ENCODE results near the gene TRAT1.
"Not testable (repeated sequence)": the region's sequence is repeated elsewhere in the genome, so short reads cannot be mapped to it uniquely, and the experiment has no call there.

Gene TRAT1

GRCh38 chr3:108822123-108822897 is at the start of gene TRAT1:
TSS of gene TRAT1 (plus strand) at chr3:108822786. CDS start at chr3:108822928, 142 bp downstream.
- no peak for DNase-seq (ENCODE audit: low spot score)

GRCh38 chr3:108775649-108776048 is 46.9 kb upstream of the TRAT1 start:
- no peak for DNase-seq (ENCODE audit: low spot score)

DNA sequence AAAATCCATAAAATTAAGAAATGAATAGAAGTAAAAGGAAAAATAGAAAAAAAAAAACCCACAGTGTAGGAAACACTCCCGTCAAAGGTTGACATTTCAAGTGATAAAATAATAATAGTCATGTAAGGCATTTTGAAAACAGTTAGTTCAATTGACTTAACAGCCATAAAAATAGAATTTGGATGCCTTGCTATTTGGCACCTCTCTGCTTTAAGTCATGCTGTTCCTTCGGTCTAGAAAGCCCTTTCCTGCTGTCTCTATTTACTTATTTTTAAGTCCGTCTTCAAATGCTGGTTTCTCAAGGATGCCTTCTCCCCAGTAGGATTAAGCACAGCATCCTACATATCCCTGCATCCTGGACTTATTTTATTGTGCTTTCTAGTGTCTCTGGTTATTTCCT is 43.1 kb upstream of the TRAT1 start:
- DNase-seq (ENCODE audit: low spot score), result no peak

GRCh38 chr3:108780235-108780634 is 42.4 kb upstream of the TRAT1 start:
- no peak for DNase-seq (ENCODE audit: low spot score)

- no peak for DNase-seq (ENCODE audit: low spot score)
Measured at GRCh38 chr3:108791473-108791872, 31.1 kb upstream of the TRAT1 start.

DNA sequence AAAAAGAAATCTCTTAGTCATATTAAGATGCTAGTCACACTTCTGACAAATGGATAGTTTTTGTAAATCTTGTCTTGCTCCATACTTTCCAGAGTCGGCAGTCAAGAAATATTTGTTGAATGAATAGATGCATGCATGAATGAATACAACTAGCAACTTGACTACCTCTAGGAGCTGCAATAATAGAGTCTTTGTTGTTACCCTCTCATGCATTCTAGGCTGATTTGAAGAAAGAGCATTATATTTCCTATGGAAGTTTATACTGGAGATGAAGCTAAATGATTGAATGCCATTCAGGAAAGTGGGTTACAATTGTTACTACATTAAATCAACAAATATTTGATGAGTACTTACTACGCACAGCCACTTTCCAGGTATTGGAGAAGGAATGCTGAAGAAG is 18.1 kb upstream of the TRAT1 start:
- no peak for DNase-seq (ENCODE audit: low spot score)

- DNase-seq (ENCODE audit: low spot score), result no peak
Measured at GRCh38 chr3:108804966-108805365, 17.6 kb upstream of the TRAT1 start.

- no peak for DNase-seq (ENCODE audit: low spot score)
Measured at GRCh38 chr3:108806316-108806715, 16.3 kb upstream of the TRAT1 start.

DNA sequence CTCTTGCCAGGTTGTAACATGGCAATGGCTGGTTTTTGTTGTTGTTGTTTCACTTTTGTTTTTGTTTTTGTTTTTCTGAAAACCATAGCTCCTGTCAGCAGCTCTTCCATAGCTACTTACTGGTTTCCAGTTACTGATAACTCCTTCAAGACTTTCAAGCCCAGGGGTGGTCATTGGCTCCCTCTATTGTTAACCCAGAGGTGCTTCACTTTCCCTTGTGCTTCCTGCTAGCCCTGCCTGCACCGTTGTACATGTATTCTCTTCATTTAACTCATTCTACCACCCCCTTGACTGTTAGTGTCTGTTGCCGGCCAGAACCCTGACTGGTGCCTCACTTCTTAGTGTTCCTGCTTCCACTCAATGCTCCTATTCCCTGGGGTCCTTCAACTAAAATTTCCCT is 4.2 kb upstream of the TRAT1 start:
- peak; percentile 41 for DNase-seq (ENCODE audit: low spot score)

- no peak for DNase-seq (ENCODE audit: low spot score)
Measured at GRCh38 chr3:108820586-108820985, 2.0 kb upstream of the TRAT1 start.

- no peak for DNase-seq (ENCODE audit: low spot score)
Measured at GRCh38 chr3:108823227-108823626, 641 bp downstream of the TRAT1 start.

DNA sequence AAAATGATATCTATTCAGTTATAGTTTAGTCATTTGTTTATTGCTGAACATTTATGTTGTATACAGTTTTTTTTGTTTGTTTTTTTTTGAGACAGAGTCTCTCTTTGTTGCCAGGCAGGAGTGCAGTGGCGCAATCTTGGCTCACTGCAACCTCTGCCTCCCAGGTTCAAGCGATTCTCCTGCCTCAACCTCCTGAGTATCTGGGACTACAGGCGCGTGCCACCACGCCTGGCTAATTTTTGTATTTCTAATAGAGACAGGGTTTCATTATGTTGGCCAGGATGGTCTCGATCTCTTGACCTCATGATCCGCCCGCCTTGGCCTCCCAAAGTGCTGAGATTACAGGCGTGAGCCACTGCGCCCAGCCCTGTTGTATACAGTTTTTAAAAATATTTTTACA is 1.2 kb downstream of the TRAT1 start:
- DNase-seq (ENCODE audit: low spot score), result not testable (repeated sequence)

DNA sequence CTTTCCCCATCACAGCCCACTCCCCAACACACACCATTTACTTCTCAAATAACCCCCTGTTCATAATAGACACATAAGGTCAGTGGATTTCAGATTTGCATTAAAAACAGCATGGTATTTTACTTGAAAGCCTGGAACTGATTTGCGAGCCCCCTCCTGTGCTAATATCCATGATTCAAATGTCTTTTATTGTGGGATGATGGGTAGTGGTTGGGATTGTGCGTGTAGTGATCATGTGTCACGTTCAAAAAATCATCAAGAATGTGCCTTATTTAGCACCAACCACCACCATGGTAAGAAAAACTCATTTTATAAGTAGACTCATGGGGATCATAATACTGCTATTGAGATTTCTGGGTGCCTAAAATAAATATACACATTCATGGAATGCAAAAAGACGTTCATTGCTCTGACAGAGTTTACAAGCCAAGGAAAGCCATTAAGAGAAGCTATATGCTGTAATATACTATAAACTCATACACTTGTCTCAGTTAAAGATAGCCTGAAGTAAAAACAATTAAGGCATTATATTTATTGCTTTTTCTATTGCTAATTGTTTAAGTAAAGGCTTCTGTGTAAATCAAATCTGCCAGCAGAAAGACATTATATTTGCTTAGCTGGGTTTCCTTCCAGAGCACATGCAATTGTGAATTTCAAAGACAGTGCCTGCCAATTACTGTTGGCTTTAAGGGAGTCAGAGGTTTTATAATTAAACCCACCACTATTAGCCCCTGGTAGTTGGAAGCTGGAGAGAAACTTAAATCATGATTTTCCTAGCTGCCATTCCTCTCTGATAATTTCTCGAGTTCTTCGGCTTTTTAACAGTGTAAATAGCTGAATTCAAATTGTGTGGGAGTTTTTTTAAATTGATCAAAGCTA is 4.0 kb downstream of the TRAT1 start:
- DNase-seq (ENCODE audit: low spot score), result no peak

- no peak for DNase-seq (ENCODE audit: low spot score)
Measured at GRCh38 chr3:108830381-108830780, 7.8 kb downstream of the TRAT1 start.

DNA sequence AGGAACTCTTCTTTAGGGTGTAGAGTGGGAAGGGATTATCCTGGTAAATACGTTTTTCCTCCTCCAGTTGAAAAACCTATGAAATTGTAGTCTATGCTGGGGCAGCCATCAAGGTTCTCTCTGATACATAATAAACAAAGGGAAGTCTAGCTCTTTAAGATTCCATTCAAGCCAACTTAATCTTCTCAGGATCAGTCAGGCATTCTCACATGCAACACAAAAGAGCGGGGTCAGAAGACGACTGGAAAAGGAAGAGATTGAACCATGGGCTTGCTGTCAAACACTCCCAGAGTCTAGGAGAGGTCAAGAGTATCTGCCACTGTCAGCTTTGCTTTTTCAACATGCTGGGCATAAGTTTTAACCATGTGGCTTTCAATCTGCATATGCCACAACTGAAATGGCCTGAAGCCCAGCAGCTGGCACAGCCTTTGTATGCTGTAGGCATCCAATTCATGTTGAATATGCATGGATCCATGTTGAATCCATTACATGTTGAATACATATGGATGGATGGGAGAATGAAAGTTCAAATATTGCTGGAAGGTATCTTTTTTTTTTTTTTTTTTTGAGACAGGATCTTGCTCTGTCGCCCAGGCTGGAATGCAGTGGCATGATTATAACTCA is 8.5 kb downstream of the TRAT1 start:
- DNase-seq (ENCODE audit: low spot score), result no peak

GRCh38 chr3:108833611-108834010 is 11.0 kb downstream of the TRAT1 start:
- no peak for DNase-seq (ENCODE audit: low spot score)

- no peak for DNase-seq (ENCODE audit: low spot score)
Measured at GRCh38 chr3:108834551-108834950, 12.0 kb downstream of the TRAT1 start.

GRCh38 chr3:108835101-108835500 is 12.5 kb downstream of the TRAT1 start:
- no peak for DNase-seq (ENCODE audit: low spot score)

GRCh38 chr3:108838436-108838835 is 15.8 kb downstream of the TRAT1 start:
- no peak for DNase-seq (ENCODE audit: low spot score)

DNA sequence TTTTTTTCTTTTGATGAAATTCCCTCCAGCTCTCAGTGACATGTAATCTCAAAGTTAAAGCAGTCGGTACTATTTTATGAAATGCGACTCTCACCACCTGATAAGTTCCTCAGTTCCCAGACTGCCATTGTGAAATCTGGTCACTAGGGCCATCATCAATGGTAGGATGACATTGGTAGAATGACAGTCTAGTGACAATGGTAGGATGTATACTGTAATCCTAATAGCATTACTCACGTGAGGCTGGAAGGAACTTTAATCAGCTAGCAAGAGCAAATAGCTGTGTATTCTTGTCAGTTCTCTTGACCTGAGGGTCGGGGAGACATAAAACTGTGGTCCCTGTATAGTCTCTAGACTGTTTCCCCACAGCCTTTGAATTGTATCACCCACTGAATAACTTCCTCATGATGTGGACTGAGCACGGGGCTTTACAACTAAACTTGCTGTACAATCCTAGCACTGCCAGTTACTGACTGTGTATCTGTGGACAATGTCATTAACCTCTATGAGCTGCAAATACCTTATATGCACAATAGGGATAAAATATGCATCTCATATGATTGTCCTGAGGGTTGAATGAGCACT is 23.2 kb downstream of the TRAT1 start:
- DNase-seq (ENCODE audit: low spot score), result no peak

DNA sequence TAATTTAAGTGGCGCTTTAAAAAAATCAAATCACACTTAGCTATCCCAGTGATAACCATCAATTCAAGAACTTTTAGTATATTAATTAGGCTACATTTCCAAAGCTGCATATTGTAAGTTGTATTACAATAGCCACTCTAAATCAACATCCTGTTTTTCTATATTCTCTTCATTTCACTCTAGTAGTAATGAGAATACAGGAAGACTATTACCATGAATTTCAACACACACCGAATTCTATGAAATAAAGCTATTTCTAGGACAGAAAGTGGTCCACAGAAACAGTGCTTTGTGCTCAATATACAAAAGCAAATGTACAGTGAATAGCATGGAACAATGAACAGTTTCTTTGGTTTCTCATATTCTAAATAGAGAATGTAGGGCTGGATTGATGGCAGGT is 24.6 kb downstream of the TRAT1 start:
- no peak for DNase-seq (ENCODE audit: low spot score)

DNA sequence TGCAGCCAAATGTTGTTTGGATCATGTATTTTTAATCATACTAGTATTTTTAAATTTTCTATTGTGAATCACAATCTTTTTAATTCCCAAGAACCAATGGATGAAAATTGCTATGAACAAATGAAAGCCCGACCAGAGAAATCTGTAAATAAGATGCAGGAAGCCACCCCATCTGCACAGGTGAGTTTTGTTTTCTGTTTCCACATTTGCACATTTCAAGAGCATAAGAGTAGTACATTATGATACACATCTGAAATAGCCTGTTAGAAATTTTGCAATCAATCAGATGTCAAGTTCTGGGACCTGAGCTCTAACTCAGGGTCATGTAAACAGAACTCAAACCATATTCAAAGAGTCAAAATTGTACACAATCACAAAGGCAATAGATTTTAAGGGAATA is 26.5 kb downstream of the TRAT1 start:
- DNase-seq (ENCODE audit: low spot score), result no peak

Data from SW480 (cell line).